ENCODE results near the gene DPYSL3. TPM values are rescaled to one million over a fixed set of nuclear protein-coding genes. Genes with fewer than 3 reads are reported as not detected.
A peak's percentile ranks its signal among the peaks of the same experiment; 100 is the strongest.

The DPYSL3 gene
- total and polyA plus RNA-seq, 2 donors = 3.7 to 9.2 TPM

GRCh38 chr5:147482706-147483180 lies 27.1 kb downstream of the DPYSL3 start:
- no peak for DNase-seq (ENCODE audit: low read depth in 6 of 9, low spot score in 9 of 9)
- H3K4me1 ChIP-seq (ENCODE audit: control insufficient read depth in 2 of 2, insufficient read depth in 2 of 2, low read length in 2 of 2) = peaks cover 0 to 3% of the 10 kb centered on the region in 2 donors
- H3K27me3 ChIP-seq (ENCODE audit: control insufficient read depth in 2 of 2, insufficient read depth in 1 of 2, low read length in 1 of 2) = peaks cover 0 to 4% of the 10 kb centered on the region in 2 donors
- H3K4me3 ChIP-seq (ENCODE audit: low read length in 2 of 2) = no peak overlapping the region
- H3K36me3 ChIP-seq (ENCODE audit: control insufficient read depth in 2 of 2, insufficient read depth in 2 of 2, low read length in 1 of 2) = no peaks in the 10 kb centered on the region
- 67% methylated on average over 7 of the region's 7 CpGs for WGBS
- no peaks in the 10 kb centered on the region for H3K9me3 ChIP-seq (ENCODE audit: control insufficient read depth in 2 of 2, insufficient read depth in 1 of 2, low read length in 1 of 2)
- peak overlapping the region in 1 of 2 donors; percentile 29 for H3K27ac ChIP-seq (ENCODE audit: low read depth in 1 of 2, low read length in 1 of 2)

GRCh38 chr5:147481874-147482705 lies 27.8 kb downstream of the DPYSL3 start:
- DNase-seq (ENCODE audit: low read depth in 6 of 9, low spot score in 9 of 9) = no peak
- WGBS = 76% methylated on average over 3 of the region's 3 CpGs
- H3K9me3 ChIP-seq (ENCODE audit: control insufficient read depth in 2 of 2, insufficient read depth in 1 of 2, low read length in 1 of 2) = no peaks in the 10 kb centered on the region
- no peak overlapping the region for H3K4me3 ChIP-seq (ENCODE audit: low read length in 2 of 2)
- peaks cover 0 to 3% of the 10 kb centered on the region in 2 donors for H3K4me1 ChIP-seq (ENCODE audit: control insufficient read depth in 2 of 2, insufficient read depth in 2 of 2, low read length in 2 of 2)
- no peaks in the 10 kb centered on the region for H3K36me3 ChIP-seq (ENCODE audit: control insufficient read depth in 2 of 2, insufficient read depth in 2 of 2, low read length in 1 of 2)
- H3K27me3 ChIP-seq (ENCODE audit: control insufficient read depth in 2 of 2, insufficient read depth in 1 of 2, low read length in 1 of 2) = peaks cover 0 to 4% of the 10 kb centered on the region in 2 donors
- H3K27ac ChIP-seq (ENCODE audit: low read depth in 1 of 2, low read length in 1 of 2) = no peak overlapping the region

- H3K4me1 ChIP-seq (ENCODE audit: control insufficient read depth in 2 of 2, insufficient read depth in 2 of 2, low read length in 2 of 2) = peaks cover 0 to 3% of the 10 kb centered on the region in 2 donors
Observed at GRCh38 chr5:147481376-147481775, 28.5 kb downstream of the DPYSL3 start.

GRCh38 chr5:147479949-147480348 lies 29.9 kb downstream of the DPYSL3 start:
- no peak overlapping the region for H3K27ac ChIP-seq (ENCODE audit: low read depth in 1 of 2, low read length in 1 of 2)
- peaks cover 0 to 3% of the 10 kb centered on the region in 2 donors for H3K4me1 ChIP-seq (ENCODE audit: control insufficient read depth in 2 of 2, insufficient read depth in 2 of 2, low read length in 2 of 2)

More at GRCh38 chr5:147481376-147481775, 28.5 kb downstream of the DPYSL3 start:
- Histone ChIP-seq H3K4me3 (ENCODE audit: low read length in 2 of 2) (no peak overlapping the region), H3K9me3 (ENCODE audit: control insufficient read depth in 2 of 2, insufficient read depth in 1 of 2, low read length in 1 of 2) (no peaks in the 10 kb centered on the region), H3K36me3 (ENCODE audit: control insufficient read depth in 2 of 2, insufficient read depth in 2 of 2, low read length in 1 of 2) (no peaks in the 10 kb centered on the region), H3K27ac (ENCODE audit: low read depth in 1 of 2, low read length in 1 of 2) (no peak overlapping the region), H3K27me3 (ENCODE audit: control insufficient read depth in 2 of 2, insufficient read depth in 1 of 2, low read length in 1 of 2) (peaks cover 0 to 4% of the 10 kb centered on the region in 2 donors)
- DNase-seq (ENCODE audit: low read depth in 6 of 9, low spot score in 9 of 9) = no peak
- WGBS = 92% methylated on average over 1 of the region's 1 CpG

GRCh38 chr5:147479444-147479843 lies 30.4 kb downstream of the DPYSL3 start:
- H3K27ac ChIP-seq (ENCODE audit: low read depth in 1 of 2, low read length in 1 of 2) = no peak overlapping the region
- peaks cover 0 to 4% of the 10 kb centered on the region in 2 donors for H3K27me3 ChIP-seq (ENCODE audit: control insufficient read depth in 2 of 2, insufficient read depth in 1 of 2, low read length in 1 of 2)
- H3K4me3 ChIP-seq (ENCODE audit: low read length in 2 of 2) = no peak overlapping the region
- peaks cover 0 to 3% of the 10 kb centered on the region in 2 donors for H3K4me1 ChIP-seq (ENCODE audit: control insufficient read depth in 2 of 2, insufficient read depth in 2 of 2, low read length in 2 of 2)
- no peaks in the 10 kb centered on the region for H3K9me3 ChIP-seq (ENCODE audit: control insufficient read depth in 2 of 2, insufficient read depth in 1 of 2, low read length in 1 of 2)
- peak in 1 of 9 donors; percentile 19 for DNase-seq (ENCODE audit: low read depth in 6 of 9, low spot score in 9 of 9)
- H3K36me3 ChIP-seq (ENCODE audit: control insufficient read depth in 2 of 2, insufficient read depth in 2 of 2, low read length in 1 of 2) = no peaks in the 10 kb centered on the region

More at GRCh38 chr5:147479949-147480348, 29.9 kb downstream of the DPYSL3 start:
- no peak for DNase-seq (ENCODE audit: low read depth in 6 of 9, low spot score in 9 of 9)
- H3K36me3 ChIP-seq (ENCODE audit: control insufficient read depth in 2 of 2, insufficient read depth in 2 of 2, low read length in 1 of 2) = no peaks in the 10 kb centered on the region
- no peak overlapping the region for H3K4me3 ChIP-seq (ENCODE audit: low read length in 2 of 2)
- 78% methylated on average over 6 of the region's 6 CpGs for WGBS
- H3K27me3 ChIP-seq (ENCODE audit: control insufficient read depth in 2 of 2, insufficient read depth in 1 of 2, low read length in 1 of 2) = peaks cover 0 to 4% of the 10 kb centered on the region in 2 donors
- H3K9me3 ChIP-seq (ENCODE audit: control insufficient read depth in 2 of 2, insufficient read depth in 1 of 2, low read length in 1 of 2) = no peaks in the 10 kb centered on the region

GRCh38 chr5:147474140-147474539 lies 35.7 kb downstream of the DPYSL3 start:
- Histone ChIP-seq H3K4me3 (ENCODE audit: low read length in 2 of 2) (no peak overlapping the region), H3K36me3 (ENCODE audit: control insufficient read depth in 2 of 2, insufficient read depth in 2 of 2, low read length in 1 of 2) (no peaks in the 10 kb centered on the region), H3K27ac (ENCODE audit: low read depth in 1 of 2, low read length in 1 of 2) (no peak overlapping the region), H3K9me3 (ENCODE audit: control insufficient read depth in 2 of 2, insufficient read depth in 1 of 2, low read length in 1 of 2) (no peaks in the 10 kb centered on the region), H3K4me1 (ENCODE audit: control insufficient read depth in 2 of 2, insufficient read depth in 2 of 2, low read length in 2 of 2) (no peaks in the 10 kb centered on the region), H3K27me3 (ENCODE audit: control insufficient read depth in 2 of 2, insufficient read depth in 1 of 2, low read length in 1 of 2) (no peaks in the 10 kb centered on the region)
- DNase-seq (ENCODE audit: low read depth in 6 of 9, low spot score in 9 of 9) = no peak
- 91% methylated on average over 1 of the region's 1 CpG for WGBS

GRCh38 chr5:147472664-147473475 lies 37.0 kb downstream of the DPYSL3 start:
- no peaks in the 10 kb centered on the region for H3K4me1 ChIP-seq (ENCODE audit: control insufficient read depth in 2 of 2, insufficient read depth in 2 of 2, low read length in 2 of 2)

GRCh38 chr5:147467973-147468508 lies 41.8 kb downstream of the DPYSL3 start:
- Histone ChIP-seq H3K27ac (ENCODE audit: low read depth in 1 of 2, low read length in 1 of 2) (no peak overlapping the region), H3K36me3 (ENCODE audit: control insufficient read depth in 2 of 2, insufficient read depth in 2 of 2, low read length in 1 of 2) (no peaks in the 10 kb centered on the region), H3K4me3 (ENCODE audit: low read length in 2 of 2) (no peak overlapping the region), H3K4me1 (ENCODE audit: control insufficient read depth in 2 of 2, insufficient read depth in 2 of 2, low read length in 2 of 2) (no peaks in the 10 kb centered on the region), H3K27me3 (ENCODE audit: control insufficient read depth in 2 of 2, insufficient read depth in 1 of 2, low read length in 1 of 2) (no peaks in the 10 kb centered on the region), H3K9me3 (ENCODE audit: control insufficient read depth in 2 of 2, insufficient read depth in 1 of 2, low read length in 1 of 2) (no peaks in the 10 kb centered on the region)
- DNase-seq (ENCODE audit: low read depth in 6 of 9, low spot score in 9 of 9) = no peak
- WGBS = 92% methylated on average over 1 of the region's 1 CpG

More at GRCh38 chr5:147472664-147473475, 37.0 kb downstream of the DPYSL3 start:
- Histone ChIP-seq H3K4me3 (ENCODE audit: low read length in 2 of 2) (no peak overlapping the region), H3K27me3 (ENCODE audit: control insufficient read depth in 2 of 2, insufficient read depth in 1 of 2, low read length in 1 of 2) (no peaks in the 10 kb centered on the region), H3K9me3 (ENCODE audit: control insufficient read depth in 2 of 2, insufficient read depth in 1 of 2, low read length in 1 of 2) (no peaks in the 10 kb centered on the region), H3K27ac (ENCODE audit: low read depth in 1 of 2, low read length in 1 of 2) (no peak overlapping the region), H3K36me3 (ENCODE audit: control insufficient read depth in 2 of 2, insufficient read depth in 2 of 2, low read length in 1 of 2) (no peaks in the 10 kb centered on the region)
- 90% methylated on average over 4 of the region's 4 CpGs for WGBS
- DNase-seq (ENCODE audit: low read depth in 6 of 9, low spot score in 9 of 9) = no peak
